ENCODE measurements around the gene TNNC1.

The TNNC1 gene

GRCh38 chr3:52484680-52485461 lies 31.0 kb upstream of the TNNC1 start:
- no peak for DNase-seq (ENCODE audit: low read depth in 2 of 2, low spot score in 1 of 2)

GRCh38 chr3:52483577-52484381 lies 29.9 kb upstream of the TNNC1 start:
- DNase-seq (ENCODE audit: low read depth in 2 of 2, low spot score in 1 of 2), result no peak

DNA sequence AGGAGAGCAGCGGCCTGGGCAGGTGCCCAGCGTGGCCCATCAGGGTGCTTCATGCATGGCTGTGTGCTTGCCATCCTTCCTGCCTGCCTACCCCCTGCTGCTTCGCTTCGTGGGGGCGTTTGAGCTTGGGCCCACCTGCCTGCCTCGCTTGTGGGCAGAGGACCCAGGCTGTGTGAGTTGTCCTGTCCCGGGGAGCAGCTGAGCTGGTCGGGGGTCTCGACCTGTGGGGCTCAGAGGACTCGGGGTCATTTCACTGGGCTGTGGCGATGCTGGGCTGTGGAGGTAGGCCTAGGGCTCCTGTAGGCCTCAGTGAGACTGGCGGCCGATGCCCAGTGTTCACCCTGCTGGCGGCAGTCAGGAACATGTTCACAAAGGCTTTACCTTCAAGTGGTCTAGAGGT lies 29.2 kb upstream of the TNNC1 start:
- DNase-seq (ENCODE audit: low read depth in 2 of 2, low spot score in 1 of 2), result no peak

DNA sequence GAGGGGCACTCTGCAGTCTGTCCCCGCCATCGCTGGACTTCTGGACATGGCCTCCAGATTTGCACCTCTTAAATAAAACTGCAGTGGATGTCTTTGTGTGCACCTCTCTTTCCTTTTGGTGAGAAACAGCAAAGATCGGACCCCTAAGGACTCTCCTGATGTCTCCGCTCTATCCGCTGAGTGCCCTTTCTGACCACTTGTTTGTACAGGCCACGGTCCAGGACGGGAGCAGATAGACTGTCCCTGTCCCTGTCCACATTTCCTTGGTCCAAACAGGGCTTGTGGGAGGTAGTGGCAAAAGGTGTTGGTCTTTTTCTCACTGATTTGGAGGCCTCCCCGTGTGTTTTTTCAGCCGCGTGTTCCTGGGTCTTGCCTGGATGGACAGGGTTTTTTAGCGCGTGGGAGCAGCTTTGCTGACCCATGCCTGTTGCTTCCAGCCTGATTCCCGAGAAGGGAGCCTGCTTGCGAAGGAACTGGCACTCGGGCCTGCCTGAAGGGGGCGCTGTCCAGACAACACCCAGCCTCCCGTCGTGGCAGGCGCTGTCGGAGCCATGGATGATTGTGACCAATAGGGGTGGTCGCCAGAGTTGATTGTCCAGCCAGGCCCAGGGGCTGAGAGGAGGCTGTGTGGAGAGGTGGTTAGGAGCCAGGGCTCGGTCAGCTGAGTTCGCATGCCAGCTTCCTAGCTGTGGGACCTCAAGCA lies 28.1 kb upstream of the TNNC1 start:
- DNase-seq (ENCODE audit: low read depth in 2 of 2, low spot score in 1 of 2), result no peak

DNA sequence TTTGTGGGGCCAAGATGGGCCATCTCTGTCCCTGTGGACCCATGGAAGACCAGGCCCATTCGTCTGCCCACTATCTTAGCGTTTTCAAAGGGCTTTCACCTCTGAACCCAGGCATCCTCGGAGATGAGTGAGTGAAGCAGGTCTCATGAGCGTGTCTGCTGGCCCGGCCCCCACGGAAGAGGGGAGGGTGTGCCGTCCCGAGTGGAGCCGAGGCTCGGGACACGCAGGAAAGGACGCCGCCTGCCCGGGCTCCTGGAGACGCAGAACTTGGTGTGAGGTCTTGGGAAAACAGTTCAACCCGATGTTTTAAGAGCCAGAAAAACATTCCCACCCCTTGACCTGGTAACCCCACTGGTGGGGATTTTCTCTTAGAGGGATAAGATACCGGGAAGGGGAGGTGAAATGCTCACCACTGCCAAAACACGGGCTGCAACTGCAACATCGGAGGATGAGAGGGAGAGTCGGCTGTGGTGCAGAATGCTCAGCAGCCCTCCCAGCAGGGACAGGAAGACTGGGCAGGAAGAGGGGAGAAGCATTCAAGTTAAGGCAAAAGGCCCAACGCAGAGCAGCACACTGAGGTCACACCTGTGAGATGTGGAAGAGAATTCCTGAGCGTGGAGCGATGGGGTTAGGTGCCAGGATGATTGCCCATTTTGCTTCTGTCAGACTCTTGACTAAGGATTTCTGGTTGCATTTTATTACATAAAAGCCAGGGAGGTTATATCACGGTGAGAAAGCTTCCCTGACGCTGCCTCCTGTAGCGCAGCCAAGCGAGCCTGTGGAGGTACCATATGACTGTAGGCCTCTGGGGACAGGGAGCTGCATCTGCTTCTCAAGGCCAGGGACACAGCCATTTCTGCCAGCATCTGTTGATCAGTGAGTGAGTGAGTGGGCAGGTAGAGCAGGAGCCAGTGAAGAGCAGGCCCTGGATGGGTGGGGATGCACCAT lies 27.2 kb upstream of the TNNC1 start:
- no peak for DNase-seq (ENCODE audit: low read depth in 2 of 2, low spot score in 1 of 2)

DNA sequence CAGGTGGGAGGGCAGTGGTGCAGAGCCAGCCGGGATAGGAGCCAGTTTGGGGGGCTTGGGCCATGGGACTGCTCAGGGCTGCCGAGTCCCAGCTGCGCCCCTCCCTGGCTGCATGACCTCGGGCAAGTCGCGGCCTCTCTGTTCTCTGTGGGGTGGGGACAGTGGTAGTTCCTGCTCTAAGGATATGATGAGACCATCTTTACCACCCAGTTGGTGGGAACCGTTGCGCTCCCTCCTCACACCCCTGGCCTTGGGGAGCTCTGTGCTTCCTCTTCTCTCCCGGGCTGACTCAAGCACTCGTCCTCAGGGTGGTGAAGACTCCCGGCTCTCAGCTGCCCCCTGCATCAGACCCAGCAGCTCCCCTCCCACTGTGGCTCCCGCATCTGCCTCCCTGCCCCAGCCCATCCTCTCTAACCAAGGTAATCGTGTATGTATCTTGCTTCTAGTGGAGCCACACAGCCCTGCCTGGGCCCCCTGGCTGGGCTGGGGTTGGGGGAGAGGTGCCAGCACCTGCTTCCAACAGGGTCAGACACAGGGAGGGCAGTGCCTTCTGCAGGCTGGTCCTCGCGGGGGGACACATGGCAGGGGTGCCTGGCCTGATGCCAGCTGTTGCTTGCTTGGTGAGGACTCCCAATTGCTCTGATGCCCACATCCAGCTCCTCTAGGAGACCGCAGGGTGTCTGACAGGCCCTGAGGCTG lies 26.2 kb upstream of the TNNC1 start:
- no peak for DNase-seq (ENCODE audit: low read depth in 2 of 2, low spot score in 1 of 2)

GRCh38 chr3:52479037-52479876 lies 25.4 kb upstream of the TNNC1 start:
- DNase-seq (ENCODE audit: low read depth in 2 of 2, low spot score in 1 of 2), result no peak

DNA sequence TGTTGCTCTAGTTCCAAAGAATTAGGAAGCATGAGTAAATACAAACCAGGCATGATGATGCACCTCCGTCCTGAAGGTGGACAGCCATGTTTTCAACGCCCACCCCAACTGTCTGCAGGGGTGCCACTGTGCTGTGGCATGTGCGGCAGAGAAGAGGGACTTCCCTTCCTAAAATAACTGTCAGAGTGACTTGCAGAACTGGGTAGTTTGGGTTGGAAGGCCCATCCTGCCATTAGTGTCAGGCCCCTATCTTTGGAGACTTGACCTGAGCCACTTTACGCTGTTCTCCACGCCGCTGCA lies 23.9 kb upstream of the TNNC1 start:
- DNase-seq (ENCODE audit: low read depth in 2 of 2, low spot score in 1 of 2), result no peak

DNA sequence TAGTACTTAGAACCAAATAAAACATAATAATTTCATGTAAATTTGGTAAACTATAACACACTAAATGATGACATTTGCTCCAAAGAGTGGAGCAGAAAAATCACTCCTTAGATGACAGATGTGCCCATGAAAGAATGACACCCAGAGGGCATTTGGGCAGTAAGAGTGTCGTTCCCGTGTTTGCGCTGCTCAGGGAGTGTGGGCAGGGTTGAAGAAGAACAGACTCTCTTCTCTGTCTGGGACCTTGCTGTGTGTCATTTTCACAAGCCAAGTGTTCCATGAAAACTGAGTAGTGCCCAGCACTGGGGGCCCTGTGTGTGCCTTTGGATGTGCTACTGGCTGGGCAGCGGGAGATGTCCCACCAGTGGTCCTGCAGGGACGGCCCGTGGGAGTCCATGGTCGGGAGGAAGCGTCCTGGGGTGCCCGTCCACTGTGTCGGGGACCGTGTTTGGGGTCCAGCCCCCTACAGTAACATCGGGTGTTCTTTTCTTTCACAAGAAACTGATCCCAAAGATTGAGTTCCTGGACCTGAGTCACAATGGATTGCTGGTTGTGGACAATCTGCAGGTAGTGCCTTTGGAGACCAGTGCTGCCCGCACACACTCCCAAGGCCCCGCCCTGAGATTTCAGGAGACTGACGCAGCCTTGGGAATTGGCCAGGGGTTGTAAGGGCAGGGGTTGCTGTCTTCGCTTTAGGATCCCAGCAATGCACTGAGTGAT lies 23.4 kb upstream of the TNNC1 start:
- no peak for DNase-seq (ENCODE audit: low read depth in 2 of 2, low spot score in 1 of 2)

- no peak for DNase-seq (ENCODE audit: low read depth in 2 of 2, low spot score in 1 of 2)
Observed at GRCh38 chr3:52473026-52473425, 19.2 kb upstream of the TNNC1 start.

DNA sequence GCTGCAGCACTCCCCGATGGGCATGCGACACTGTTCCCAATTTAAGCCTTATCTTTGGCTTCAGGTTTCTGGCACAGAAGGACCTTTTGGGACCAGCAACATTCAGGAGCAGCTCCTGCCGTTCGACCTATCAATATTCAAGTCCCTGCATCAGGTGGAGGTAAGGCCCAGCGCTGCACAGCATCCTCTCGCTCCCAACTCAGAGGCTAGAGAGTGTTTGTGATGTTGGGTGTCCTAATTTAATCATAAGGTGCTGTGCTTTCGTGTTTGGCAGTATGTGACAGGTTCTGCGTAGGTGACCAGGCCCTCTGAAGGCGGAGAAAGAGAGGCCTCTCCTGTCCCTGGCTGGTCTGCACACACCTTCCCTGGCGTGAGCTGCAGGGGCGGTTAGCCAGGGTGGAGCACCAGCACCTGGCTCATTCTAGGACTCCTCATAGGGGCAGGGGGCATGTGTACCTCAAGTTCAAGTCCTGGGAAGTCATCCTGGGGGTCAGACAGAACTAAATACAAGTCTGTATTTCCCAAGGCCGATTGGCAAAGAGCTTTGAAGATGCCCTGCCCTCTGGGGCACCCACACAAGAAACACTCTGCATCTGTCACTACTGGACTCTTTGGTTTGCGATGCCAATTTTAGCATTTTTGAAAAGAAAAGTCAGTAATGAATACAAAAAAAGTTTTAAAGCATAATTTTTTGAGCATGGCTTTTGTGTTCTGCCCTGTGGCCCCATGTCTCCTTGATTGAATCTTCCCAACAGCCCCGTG lies 18.6 kb upstream of the TNNC1 start:
- no peak for DNase-seq (ENCODE audit: low read depth in 2 of 2, low spot score in 1 of 2)

DNA sequence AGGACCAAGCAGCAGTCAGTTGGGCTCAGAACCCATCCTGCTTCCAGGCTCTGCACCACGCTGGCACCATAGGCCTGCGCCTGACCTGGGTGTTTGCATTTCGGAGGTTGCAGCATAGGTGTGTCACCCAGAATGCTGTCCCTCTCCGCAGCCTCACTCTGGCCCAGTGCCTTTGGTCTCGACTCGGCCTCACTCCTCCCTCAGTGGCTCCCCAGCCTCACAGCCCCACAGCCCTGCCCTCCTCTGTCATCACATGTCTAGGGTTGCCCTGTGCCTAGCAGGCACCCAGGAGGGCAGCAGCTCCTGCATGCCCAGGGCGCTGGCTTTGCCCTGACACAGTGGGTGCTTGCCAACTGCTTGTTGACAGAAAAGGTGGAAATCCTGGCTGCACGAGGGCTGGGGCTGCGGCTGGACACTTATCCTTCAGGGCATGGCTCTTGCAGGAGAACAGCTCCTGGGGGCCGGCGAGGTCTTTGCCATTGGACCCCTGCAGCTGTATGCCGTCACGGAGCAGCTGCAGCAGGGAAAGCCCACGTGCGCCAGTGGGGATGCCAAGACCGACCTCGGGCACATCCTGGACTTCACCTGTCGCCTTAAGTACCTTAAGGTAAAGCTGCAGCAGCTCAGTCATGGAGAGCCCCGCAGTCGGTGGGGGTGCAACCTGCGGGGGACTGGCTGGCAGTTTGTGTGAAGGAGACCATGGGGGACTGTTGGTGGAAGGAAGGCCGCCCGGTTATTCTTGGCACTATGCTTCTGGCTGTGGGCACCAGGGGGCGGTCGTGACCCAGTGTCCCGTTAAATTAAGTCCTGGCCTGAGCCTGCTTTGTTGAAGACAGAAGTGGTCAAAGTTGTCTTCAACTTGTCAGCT lies 17.8 kb upstream of the TNNC1 start:
- no peak for DNase-seq (ENCODE audit: low read depth in 2 of 2, low spot score in 1 of 2)

- DNase-seq (ENCODE audit: low read depth in 2 of 2, low spot score in 1 of 2), result no peak
Observed at GRCh38 chr3:52470920-52471319, 17.1 kb upstream of the TNNC1 start.

DNA sequence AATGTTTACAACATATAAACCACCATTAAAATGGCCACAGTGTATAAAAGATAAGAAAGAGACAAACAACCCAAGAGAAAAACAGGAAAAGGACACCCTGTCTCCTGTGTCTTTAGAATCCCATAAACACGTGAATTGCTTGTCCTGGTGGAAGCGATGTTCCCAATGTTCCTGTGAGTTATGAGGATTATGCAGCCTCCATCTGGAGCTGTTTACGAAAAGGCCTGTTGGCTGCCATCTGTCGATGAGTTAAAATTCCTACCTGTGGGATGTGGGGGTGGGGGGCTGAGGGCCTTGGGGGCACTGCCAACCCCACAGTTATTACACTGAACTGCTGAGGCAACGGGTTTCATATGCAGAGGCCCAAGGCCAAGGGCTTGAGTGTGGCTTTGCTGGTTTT lies 15.2 kb upstream of the TNNC1 start:
- DNase-seq (ENCODE audit: low read depth in 2 of 2, low spot score in 1 of 2), result no peak

DNA sequence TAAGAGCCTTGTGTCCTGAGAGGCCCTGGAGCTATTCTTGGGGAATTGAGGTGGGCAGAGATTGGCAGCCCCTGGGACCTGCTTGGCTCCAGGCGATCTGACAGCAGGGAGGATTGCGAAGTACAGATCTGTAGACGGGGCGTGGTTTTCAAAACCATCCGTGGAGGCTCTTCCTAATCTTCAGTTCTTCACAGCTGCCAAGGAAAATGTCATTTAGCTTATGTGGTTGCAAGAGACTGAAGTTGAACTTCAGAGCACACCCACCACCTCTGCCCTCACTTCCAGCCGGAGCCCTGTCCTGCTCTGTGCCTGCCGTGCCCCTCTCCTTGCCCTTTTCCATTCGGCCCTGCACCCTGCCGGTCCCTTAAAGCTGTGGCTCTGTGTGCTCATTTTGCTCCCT lies 14.5 kb upstream of the TNNC1 start:
- DNase-seq (ENCODE audit: low read depth in 2 of 2, low spot score in 1 of 2), result no peak

DNA sequence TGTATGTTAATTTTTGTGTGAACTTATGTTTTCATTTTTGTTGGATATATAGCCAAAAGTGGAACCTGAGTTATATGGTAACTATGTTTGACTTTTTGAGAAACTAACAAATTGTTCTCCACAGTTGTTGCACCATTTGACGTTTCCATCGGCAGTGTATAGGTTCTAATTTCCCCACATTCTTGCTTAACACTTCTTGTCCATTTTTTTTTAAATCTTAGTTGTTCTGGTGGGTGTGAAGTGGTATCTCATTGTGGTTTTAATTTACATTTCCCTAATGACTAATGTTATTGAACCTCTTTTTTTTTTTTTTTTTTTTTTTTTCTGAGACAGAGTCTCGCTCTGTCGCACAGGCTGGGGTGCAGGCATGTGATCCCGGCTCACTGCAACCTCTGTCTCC lies 9.6 kb upstream of the TNNC1 start:
- DNase-seq (ENCODE audit: low read depth in 2 of 2, low spot score in 1 of 2), result no peak

GRCh38 chr3:52461874-52462273 lies 8.0 kb upstream of the TNNC1 start:
- no peak for DNase-seq (ENCODE audit: low read depth in 2 of 2, low spot score in 1 of 2)
